SK-N-SH treated with all-trans-retinoic acid at 6 μM for 48 hours (cell line): ENCODE measurements around the gene GLP2R.

Experiments
- ARNTL ChIP-seq: fragments of 450-650 bp; formaldehyde crosslinking; IDR thresholded peaks from 2 replicates; pipeline ENCODE4 v1.5.0; 2020; ENCODE audit warnings: low read depth, mild to moderate bottlenecking, moderate library complexity, borderline replicate concordance
- ESRRG ChIP-seq: fragments of 250-450 bp; sonication (Bioruptor Pico); IDR thresholded peaks from 2 replicates; pipeline ENCODE4 v1.6.1; 2021; ENCODE audit warnings: mild to moderate bottlenecking
- ISL1 ChIP-seq: fragments of 250-450 bp; sonication (Bioruptor Pico); IDR thresholded peaks from 2 replicates; pipeline ENCODE4 v2.1.2; 2022; ENCODE audit warnings: mild to moderate bottlenecking, moderate library complexity
- PPARA ChIP-seq: fragments of 250-450 bp; sonication (Bioruptor Pico); IDR thresholded peaks from 2 replicates; pipeline ENCODE4 v1.5.0; 2020; ENCODE audit warnings: mild to moderate bottlenecking, borderline replicate concordance
- RARB ChIP-seq: fragments of 250-450 bp; sonication (Bioruptor Pico); IDR thresholded peaks from 2 replicates; pipeline ENCODE4 v1.8.0; 2021; ENCODE audit warnings: mild to moderate bottlenecking, moderate library complexity
- TOX ChIP-seq: fragments of 250-450 bp; sonication (Bioruptor Pico); IDR thresholded peaks from 2 replicates; pipeline ENCODE4 v1.8.0; 2021; ENCODE audit warnings: mild to moderate bottlenecking, moderate library complexity, borderline replicate concordance
- ZFP30 ChIP-seq: fragments of 450-650 bp; formaldehyde crosslinking; IDR thresholded peaks from 2 replicates; pipeline ENCODE4 v1.5.0; 2022; ENCODE audit warnings: mild to moderate bottlenecking, moderate library complexity
- ZNF8 ChIP-seq: fragments of 450-650 bp; formaldehyde crosslinking; IDR thresholded peaks from 2 replicates; pipeline ENCODE4 v1.5.0; 2020; ENCODE audit warnings: mild to moderate bottlenecking, moderate library complexity

DNA sequence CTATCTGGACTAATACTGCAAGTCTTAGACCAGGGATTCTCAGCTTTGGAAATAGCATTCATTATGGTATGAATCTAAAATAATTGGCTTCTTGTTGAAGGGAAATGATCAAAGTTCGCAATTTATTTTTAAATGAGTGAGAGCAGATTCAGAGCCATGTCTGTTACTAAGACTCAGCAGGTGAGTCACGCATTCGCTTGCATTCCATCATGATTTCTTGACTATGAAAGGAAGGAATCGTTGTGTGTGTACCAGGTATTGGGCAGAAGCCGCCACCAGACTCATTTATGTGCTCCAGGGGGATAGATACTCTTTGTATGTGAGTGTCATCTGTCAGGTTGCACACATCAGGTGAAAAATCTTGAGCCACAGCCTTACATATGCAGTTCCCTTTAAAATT is 14.6 kb upstream of the GLP2R start:
- no peak for TF ChIP-seq RARB (CRISPR knock-in tag)
- TF ChIP-seq ESRRG (CRISPR knock-in tag): no peak
- TF ChIP-seq ZFP30 (CRISPR knock-in tag): no peak
- TF ChIP-seq TOX: no peak
- TF ChIP-seq PPARA (CRISPR knock-in tag): no peak
- TF ChIP-seq ZNF8 (CRISPR knock-in tag): no peak
- no peak for TF ChIP-seq ISL1 (CRISPR knock-in tag)
- TF ChIP-seq ARNTL (CRISPR knock-in tag): no peak
